ENCODE data around the gene RASA3.

- TF ChIP-seq CTCF (conservative IDR thresholded peaks at IDR 0.05; ENCODE audit: low read length), result no peak
- TF ChIP-seq EZH2phosphoT487 (IDR thresholded peaks at IDR 0.05; ENCODE audit: borderline replicate concordance, low read depth, low read length), result no peak
Observed at GRCh38 chr13:114026481-114026880, 105.9 kb downstream of the RASA3 start.
